SJCRH30 (cell line): ENCODE data around the gene ADAP2. TPM values are rescaled to one million over a fixed set of nuclear protein-coding genes. Genes with fewer than 3 reads are reported as not detected.
"Not testable (repeated sequence)": the region's sequence is repeated elsewhere in the genome, so short reads cannot be mapped to it uniquely, and the experiment has no call there.

Source experiments
- DNase-seq, 2 experiments: peaks; one replicate each; pipeline ENCODE4 v3.0.0-alpha.2; 2015 to 2020
- H3K27ac ChIP-seq: fragments of 250-450 bp; sonication (Bioruptor Pico); 2 replicates; pipeline ENCODE4 v1.5.1; 2020; ENCODE audit warnings: mild to moderate bottlenecking, moderate library complexity
- H3K27me3 ChIP-seq: fragments of 250-450 bp; sonication (Bioruptor Pico); 2 replicates; pipeline ENCODE4 v1.5.1; 2020; ENCODE audit warnings: mild to moderate bottlenecking, moderate library complexity
- H3K36me3 ChIP-seq: fragments of 250-450 bp; sonication (Bioruptor Pico); 2 replicates; pipeline ENCODE4 v1.5.1; 2020; ENCODE audit warnings: mild to moderate bottlenecking, moderate library complexity
- H3K4me1 ChIP-seq: fragments of 250-450 bp; sonication (Bioruptor Pico); 2 replicates; pipeline ENCODE4 v1.5.1; 2020; ENCODE audit warnings: mild to moderate bottlenecking, moderate library complexity
- H3K4me3 ChIP-seq: fragments of 250-450 bp; sonication (Bioruptor Pico); 2 replicates; pipeline ENCODE4 v1.5.1; 2020; ENCODE audit warnings: mild to moderate bottlenecking, moderate library complexity
- H3K9me3 ChIP-seq: fragments of 250-450 bp; sonication (Bioruptor Pico); replicated peaks from 2 replicates; pipeline ENCODE4 v1.5.1; 2020; ENCODE audit warnings: mild to moderate bottlenecking, moderate library complexity
- total RNA-seq: library from RNA; depleted of rRNA; stranded (reverse); fragments of >200 nt; shearing (Covaris generic); gene quantifications from 2 replicates; pipeline ENCODE4 v1.2.3, GENCODE V29; 2014; rRNA removed

Gene ADAP2, protein sequence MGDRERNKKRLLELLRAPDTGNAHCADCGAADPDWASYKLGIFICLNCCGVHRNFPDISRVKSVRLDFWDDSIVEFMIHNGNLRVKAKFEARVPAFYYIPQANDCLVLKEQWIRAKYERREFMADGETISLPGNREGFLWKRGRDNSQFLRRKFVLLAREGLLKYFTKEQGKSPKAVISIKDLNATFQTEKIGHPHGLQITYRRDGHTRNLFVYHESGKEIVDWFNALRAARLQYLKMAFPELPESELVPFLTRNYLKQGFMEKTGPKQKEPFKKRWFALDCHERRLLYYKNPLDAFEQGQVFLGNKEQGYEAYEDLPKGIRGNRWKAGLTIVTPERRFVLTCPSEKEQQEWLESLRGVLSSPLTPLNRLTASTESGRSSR
- 0.30 TPM in 1 of 2 replicates, not detected in the other for total RNA-seq

DNA sequence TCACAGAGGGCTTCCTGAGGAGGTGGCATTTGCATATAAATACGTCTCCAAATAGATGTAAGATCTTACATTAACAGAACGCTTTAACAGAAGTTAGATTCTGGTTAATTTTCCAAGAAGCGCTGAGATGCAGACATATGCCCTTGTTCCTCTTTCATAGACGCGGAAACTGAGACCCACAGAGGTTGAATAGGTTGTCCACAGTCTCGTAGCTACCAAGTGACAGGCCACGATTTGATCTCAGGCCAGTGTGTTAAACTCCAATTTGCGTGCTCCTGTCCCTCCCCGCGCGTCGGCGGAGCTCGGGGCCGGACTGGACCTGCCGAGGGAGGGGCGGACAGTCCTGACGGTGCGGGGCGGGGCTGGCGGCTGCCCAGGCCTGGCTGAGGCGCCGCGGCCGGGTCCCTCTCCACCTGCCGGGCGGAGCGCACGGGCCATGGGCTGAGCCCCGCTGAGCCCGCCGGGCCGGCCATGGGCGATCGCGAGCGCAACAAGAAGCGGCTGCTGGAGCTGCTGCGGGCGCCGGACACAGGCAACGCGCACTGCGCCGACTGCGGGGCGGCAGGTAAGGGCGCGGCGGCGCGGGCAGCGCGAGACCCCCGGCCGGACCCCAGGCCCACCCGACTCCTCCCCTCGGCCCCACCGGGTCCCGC lies at the start of gene ADAP2:
Gene ADAP2 (plus strand): TSS at position 402 of the 653 bp plus-strand sequence. CDS start 70 bp downstream, at position 472.
- H3K9me3 ChIP-seq: no peaks in the 10 kb centered on the region; the same call in 1 of the 2 replicates
- no peak within 1 kb of the TSS for H3K27ac ChIP-seq
- DNase-seq: no peak
- no peak within 1 kb of the TSS for H3K4me3 ChIP-seq
- no peaks in the 10 kb centered on the region for H3K36me3 ChIP-seq
- H3K4me1 ChIP-seq: no peaks in the 10 kb centered on the region
- H3K27me3 ChIP-seq: no peaks in the 10 kb centered on the region

DNA sequence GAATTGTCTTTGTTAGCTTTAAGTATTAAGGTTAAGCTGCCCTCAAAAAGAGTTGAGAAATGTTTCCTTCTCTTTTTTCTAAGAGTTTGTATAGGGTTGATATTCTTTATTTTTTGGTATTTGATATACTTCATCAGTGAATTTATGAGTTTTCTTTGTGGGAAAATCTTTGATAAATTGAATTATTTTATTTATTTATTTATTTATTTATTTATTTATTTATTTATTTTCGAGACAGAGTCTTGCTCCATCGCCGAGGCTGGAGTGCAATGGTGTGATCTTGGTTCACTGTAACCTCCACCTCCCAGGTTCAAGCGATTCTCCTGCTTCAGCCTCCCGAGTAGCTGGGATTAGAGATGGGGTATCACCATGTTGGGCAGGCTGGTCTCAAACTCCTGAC lies 35.6 kb upstream of the ADAP2 start:
- H3K27ac ChIP-seq: no peak overlapping the region
- H3K27me3 ChIP-seq: no peaks in the 10 kb centered on the region
- H3K4me3 ChIP-seq: no peak overlapping the region
- DNase-seq: no peak
- H3K36me3 ChIP-seq: peaks cover 61% of the 10 kb centered on the region
- no peaks in the 10 kb centered on the region for H3K4me1 ChIP-seq
- H3K9me3 ChIP-seq: no peaks in the 10 kb centered on the region

DNA sequence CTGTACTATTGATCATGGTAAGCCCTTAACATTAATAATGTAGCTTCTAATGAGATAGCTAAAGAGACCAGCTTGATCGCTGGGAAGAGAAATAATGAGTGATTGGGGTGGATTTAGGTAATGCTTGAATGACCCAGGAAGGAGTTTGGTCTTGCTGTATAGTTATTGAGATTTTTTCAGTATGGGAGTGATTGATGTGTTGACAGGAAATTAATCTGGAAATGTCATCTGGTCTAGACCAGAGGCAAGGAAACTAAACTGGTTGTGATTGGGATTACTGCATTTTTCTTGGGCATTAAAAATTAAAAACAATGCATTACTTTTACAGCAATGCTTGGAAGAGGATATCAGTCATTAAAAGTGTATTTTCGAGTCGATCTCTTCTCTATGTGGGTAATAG lies 27.5 kb upstream of the ADAP2 start:
- H3K36me3 ChIP-seq: peaks cover 77% of the 10 kb centered on the region
- no peaks in the 10 kb centered on the region for H3K4me1 ChIP-seq
- DNase-seq: no peak
- no peak overlapping the region for H3K4me3 ChIP-seq
- H3K27ac ChIP-seq: no peak overlapping the region
- H3K9me3 ChIP-seq: no peaks in the 10 kb centered on the region
- no peaks in the 10 kb centered on the region for H3K27me3 ChIP-seq

DNA sequence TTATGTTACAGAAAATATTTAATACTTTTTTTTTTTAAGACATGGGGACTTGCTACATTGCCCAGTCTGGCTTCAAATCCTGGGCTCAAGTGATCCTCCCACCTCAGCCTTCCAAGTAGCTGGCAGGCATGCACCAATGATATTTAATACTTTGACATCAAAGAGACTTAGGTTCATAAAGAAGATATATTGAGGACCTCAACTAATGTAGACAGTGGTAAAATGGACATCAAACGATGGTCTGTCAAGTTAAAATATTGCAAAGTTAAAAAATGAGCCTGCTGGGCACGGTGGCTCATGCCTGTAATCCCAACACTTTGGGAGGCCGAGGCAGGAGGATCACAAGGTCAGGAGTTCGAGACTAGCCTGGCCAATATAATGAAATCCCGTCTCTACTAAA lies 24.4 kb upstream of the ADAP2 start:
- Histone ChIP-seq H3K27ac (no peak overlapping the region), H3K4me3 (no peak overlapping the region), H3K27me3 (no peaks in the 10 kb centered on the region), H3K9me3 (no peaks in the 10 kb centered on the region), H3K36me3 (peaks cover 76% of the 10 kb centered on the region), H3K4me1 (no peaks in the 10 kb centered on the region)
- no peak for DNase-seq

DNA sequence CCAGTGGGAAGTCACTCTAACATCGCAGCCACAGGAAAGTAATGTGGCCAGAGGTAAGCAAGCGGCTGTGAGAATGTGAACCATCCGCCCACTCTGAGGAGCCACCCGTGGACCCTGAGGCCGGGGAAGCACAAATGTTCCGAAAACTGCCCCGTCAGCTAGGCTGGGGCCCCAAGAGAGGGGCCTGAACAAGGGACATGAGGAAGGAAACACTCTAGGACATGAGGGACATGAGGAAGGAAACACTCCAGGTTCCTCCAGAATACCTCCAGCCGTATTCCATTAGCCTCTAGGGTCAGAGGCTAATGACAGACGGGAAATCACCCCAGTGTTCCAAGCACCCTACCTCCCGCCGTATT lies 16.0 kb upstream of the ADAP2 start:
- H3K27me3 ChIP-seq: no peaks in the 10 kb centered on the region
- peak overlapping the region; percentile 66 for H3K4me3 ChIP-seq
- peaks cover 12% of the 10 kb centered on the region for H3K36me3 ChIP-seq
- no peaks in the 10 kb centered on the region for H3K4me1 ChIP-seq
- no peak for DNase-seq
- peak overlapping the region; percentile 55 for H3K27ac ChIP-seq
- no peaks in the 10 kb centered on the region for H3K9me3 ChIP-seq

DNA sequence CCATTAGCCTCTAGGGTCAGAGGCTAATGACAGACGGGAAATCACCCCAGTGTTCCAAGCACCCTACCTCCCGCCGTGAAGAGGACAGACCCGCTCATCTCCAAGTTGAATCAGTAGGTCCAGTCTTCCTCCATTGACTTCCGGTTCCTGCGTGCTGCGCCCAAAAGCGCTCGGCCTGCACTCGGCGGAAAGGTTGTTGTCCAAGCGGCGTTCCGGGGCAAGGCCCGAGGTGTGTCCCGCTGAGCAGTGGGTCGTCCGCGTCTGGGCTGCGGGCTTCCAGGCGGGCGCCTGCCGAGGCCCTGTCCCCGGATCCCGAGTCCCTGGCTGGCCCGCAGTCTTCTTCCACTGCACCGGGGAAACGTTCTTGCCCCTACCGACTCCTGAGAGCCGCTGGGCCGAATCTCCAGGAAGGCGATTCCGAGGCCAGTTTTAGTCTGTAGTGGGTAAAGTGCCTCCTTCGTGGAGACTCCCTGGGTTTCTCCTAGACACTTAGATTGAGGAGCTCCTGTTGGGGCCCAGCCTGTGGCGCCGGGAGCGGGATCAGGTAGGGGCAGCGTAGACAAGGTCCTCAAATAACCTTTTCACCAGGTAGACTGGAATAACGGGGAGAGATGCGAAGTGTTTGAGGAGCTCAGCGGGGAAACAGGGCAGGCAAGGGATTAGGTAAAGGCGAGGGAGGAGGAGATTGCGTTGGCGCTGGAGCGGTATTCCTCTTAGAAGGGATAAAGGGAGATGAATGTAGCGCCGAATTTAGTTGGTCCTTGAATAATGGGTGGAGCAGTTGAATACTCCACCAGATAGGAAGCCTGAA lies 15.4 kb upstream of the ADAP2 start, which contains the start of gene TEFM:
Gene TEFM (minus strand): TSS at position 138 of the 811 bp plus-strand sequence. CDS start 40 bp downstream, at position 98.
- H3K27me3 ChIP-seq: no peaks in the 10 kb centered on the region
- H3K36me3 ChIP-seq: peaks cover 10% of the 10 kb centered on the region
- peak within 1 kb of the TSS; percentile 55 for H3K27ac ChIP-seq
- H3K4me3 ChIP-seq: peak within 1 kb of the TSS; percentile 66
- H3K9me3 ChIP-seq: no peaks in the 10 kb centered on the region
- no peaks in the 10 kb centered on the region for H3K4me1 ChIP-seq
- DNase-seq: peak; percentile 94 to 96

DNA sequence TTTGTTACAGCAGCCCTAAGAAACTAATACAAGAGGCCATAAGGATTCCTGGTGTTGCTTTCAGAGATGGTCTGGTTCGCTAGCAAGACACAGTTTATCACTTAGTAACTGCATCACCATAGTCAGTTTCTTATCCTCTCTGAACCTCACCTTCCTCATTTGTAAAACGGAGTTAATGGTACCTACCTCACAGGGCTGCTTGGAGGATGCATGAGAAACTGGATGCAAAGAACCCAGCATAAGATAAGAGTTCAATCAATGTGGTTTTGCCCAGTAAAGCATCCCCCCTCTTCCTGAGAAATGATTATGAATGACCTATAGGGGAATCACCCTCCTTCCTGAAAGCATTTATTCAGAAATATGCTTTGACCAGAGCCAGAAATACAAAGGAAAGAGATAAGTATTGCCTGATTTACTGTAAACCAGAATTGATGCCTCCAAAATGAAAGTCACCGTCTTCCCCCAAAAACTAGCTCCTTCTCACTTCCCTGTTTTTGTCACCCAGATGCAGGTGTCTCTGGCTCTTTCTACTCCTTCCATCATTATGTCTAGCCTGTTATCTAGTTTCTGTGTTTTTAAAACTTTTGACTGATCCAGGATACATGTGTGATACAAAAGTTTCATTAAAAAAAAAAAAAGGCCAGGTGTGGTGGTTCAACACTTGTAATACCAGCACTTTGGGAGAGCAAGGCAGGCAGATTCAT lies 12.9 kb upstream of the ADAP2 start:
- no peak for DNase-seq
- H3K4me1 ChIP-seq: no peaks in the 10 kb centered on the region
- H3K9me3 ChIP-seq: no peaks in the 10 kb centered on the region
- H3K27me3 ChIP-seq: no peaks in the 10 kb centered on the region
- no peaks in the 10 kb centered on the region for H3K36me3 ChIP-seq
- H3K27ac ChIP-seq: no peak overlapping the region
- H3K4me3 ChIP-seq: no peak overlapping the region

DNA sequence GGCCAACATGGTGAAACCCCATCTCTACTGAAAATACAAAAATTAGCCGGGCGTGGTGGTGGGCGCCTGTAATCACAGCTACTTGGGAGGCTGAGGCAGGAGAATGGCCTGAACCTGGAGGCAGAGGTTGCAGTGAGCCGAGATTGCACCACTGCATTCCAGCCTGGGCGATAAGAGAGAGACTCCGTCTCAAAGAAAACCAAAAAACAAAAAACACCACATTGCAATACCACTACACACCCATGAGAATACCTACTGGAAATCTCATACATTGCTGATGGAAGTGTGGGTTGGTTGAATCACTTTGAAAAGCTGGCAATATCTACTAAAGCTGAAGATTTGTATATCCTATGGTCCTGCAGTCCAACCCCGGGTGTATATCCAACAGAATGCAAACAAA lies 11.6 kb upstream of the ADAP2 start:
- H3K36me3 ChIP-seq, DNase-seq, H3K4me3 ChIP-seq, H3K9me3 ChIP-seq, H3K4me1 ChIP-seq, H3K27me3 ChIP-seq, H3K27ac ChIP-seq: not testable (repeated sequence)

DNA sequence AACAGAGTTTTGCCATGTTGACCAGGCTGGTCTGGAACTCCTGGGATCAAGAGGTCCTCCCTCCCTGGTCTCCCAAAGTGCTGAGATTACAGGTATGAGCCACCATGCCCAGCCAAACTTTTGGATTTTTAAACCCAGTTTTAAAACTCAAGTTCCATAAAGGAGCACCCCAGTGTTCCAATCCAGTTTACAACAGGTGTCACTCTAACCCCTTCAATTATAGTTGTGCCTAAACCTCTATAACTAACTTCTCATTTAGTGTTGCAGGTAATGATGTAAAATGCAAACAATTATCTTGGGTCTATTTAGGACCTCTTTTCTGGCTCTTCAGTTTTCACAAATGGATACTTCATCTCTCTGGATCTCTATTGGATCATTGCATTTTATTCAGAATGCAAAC lies 7.8 kb upstream of the ADAP2 start:
- Histone ChIP-seq H3K9me3 (no peaks in the 10 kb centered on the region), H3K4me1 (no peaks in the 10 kb centered on the region), H3K4me3 (no peak overlapping the region), H3K27ac (no peak overlapping the region), H3K27me3 (no peaks in the 10 kb centered on the region), H3K36me3 (no peaks in the 10 kb centered on the region)
- no peak for DNase-seq

DNA sequence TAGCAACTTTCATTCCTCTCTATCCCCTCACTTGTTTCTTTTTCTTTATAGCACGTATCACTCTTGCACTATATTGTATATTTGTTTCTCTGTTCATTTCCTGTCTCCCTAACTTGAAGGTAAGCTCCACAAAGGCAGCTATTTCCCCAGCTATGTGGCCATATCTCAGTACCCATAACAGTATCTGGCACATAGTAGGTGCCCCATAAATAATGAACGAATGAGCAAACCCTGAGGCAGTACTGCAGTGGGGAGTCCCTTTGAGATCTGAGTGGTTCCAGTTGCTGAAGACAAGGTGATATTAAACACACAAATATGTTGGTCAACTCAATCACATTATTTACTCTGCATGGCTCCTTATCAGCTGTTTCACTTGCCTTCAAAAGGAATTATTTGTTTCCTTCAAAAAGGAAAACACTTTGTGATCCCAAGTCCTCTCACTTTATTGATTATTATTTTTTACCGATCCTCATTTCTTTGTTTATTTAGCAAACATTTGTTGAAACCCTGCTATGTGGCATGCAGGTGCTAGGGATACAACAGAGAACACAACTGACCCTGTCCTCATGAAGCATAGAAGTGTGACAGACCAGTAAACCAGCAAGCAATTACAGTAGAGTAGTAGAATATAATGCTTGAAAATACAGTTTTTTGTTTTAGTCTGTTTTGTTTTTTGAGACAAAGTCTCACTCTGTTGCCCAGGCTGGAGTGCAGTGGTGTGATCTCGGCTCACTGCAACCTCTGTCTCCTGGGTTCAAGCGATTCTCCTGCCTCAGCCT lies 5.7 kb upstream of the ADAP2 start:
- DNase-seq: no peak
- Histone ChIP-seq H3K4me1 (no peaks in the 10 kb centered on the region), H3K36me3 (no peaks in the 10 kb centered on the region), H3K27me3 (no peaks in the 10 kb centered on the region), H3K4me3 (no peak overlapping the region), H3K9me3 (no peaks in the 10 kb centered on the region), H3K27ac (no peak overlapping the region)

DNA sequence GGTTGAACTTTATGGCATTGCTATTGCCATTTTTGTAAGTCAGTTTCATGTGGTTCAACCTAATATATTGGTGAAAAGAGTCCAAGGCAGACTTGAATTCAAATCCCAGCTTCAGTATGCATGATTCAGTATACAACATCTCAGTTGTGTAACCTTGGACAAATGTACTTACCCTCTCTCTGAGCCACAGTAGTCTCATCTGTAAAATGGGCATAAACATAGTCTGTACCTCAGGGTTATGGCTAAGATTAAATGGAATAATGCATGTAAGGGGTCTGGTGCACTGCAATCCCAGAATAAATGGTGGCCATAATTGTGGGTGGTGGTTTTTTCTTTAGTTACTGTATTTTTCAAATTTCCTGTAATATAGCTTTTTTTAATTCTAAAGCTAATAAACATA lies 4.7 kb upstream of the ADAP2 start:
- Histone ChIP-seq H3K9me3 (no peaks in the 10 kb centered on the region; the same call in 1 of the 2 replicates), H3K4me1 (no peaks in the 10 kb centered on the region), H3K27me3 (no peaks in the 10 kb centered on the region), H3K36me3 (no peaks in the 10 kb centered on the region), H3K27ac (no peak overlapping the region), H3K4me3 (no peak overlapping the region)
- DNase-seq: no peak

DNA sequence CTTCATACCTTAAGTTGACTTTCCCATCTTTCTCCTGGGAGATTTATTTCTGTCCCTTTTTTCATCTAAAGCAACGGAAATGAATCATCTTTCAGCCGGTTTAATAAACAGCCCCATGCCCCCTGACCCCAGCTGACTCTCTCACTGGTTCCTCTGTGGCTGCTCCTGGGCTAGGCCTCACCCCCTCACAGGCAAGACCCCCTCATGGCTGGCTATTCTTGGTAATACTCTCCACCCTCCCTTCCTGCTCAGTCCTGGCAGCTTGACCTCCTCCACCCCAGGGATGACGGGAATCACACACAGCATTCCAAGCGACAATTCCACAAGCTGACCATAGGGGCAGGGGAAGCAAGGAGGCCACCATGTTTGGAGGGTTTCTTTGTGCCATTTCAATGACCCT lies 1.5 kb upstream of the ADAP2 start:
- Histone ChIP-seq H3K27me3 (no peaks in the 10 kb centered on the region), H3K4me3 (no peak overlapping the region), H3K9me3 (no peaks in the 10 kb centered on the region; the same call in 1 of the 2 replicates), H3K4me1 (no peaks in the 10 kb centered on the region), H3K27ac (no peak overlapping the region), H3K36me3 (no peaks in the 10 kb centered on the region)
- no peak for DNase-seq

DNA sequence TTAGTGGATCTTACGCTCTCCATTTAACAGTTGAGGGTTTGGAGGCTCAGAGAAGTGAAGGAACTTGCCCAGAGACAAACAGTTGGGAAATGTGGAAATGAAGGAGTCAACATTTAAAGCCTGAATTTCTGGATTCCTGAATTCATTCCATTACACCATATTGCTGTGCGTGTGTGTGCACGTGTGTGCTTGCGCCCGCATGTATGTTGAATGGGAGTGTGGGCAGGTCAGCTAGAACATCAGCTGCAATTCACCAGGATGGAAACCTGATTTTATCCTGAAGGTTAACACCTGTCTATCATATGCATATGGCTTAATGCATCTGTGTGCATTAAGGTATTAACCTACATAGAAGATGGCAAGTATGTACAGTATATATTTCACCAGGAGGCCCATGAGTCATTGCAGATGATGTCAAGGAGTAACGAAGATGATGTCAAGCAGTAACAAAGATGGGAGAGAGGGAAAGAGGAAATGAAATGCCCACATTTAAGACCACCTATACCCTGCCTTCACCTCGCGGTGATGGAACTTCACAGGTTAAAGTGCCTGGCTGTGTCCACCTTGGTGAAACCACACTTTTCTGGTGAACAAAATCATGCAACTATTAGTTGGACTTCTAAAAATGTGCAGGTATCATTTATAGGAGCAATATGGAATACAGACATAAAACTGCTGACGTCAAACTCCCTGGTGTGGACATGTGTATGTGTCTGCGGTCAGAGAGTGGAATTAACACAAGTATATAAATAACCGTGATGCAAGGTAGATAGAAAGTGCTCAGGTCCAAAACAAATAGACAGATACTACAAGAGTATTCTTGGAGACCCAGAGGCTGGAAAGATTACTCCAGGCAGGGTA lies 832 bp upstream of the ADAP2 start:
- no peak overlapping the region for H3K27ac ChIP-seq
- H3K4me3 ChIP-seq: no peak overlapping the region
- H3K27me3 ChIP-seq: no peaks in the 10 kb centered on the region
- H3K36me3 ChIP-seq: no peaks in the 10 kb centered on the region
- no peaks in the 10 kb centered on the region for H3K4me1 ChIP-seq
- no peaks in the 10 kb centered on the region; the same call in 1 of the 2 replicates for H3K9me3 ChIP-seq
- no peak for DNase-seq
